Ishikawa (cell line): ENCODE data around the gene LRATD1.

ENCODE experiments used
- CEBPB ChIP-seq: IDR thresholded peaks from 2 replicates; pipeline ENCODE4 v1.6.1; 2012
- CREB1 ChIP-seq: IDR thresholded peaks from 2 replicates; pipeline ENCODE4 v1.6.1; 2012; ENCODE audit warnings: low read depth
- EP300 ChIP-seq: IDR thresholded peaks from 2 replicates; pipeline ENCODE4 v1.6.1; 2012; ENCODE audit warnings: borderline replicate concordance
- RAD21 ChIP-seq: IDR thresholded peaks from 2 replicates; pipeline ENCODE4 v1.6.1; 2012; ENCODE audit warnings: low read depth
- TAF1 ChIP-seq: IDR thresholded peaks from 2 replicates; pipeline ENCODE4 v1.6.1; 2012; ENCODE audit warnings: low read depth, mild to moderate bottlenecking
- TCF12 ChIP-seq: IDR thresholded peaks from 2 replicates; pipeline ENCODE4 v1.6.1; 2012; ENCODE audit warnings: low read depth
- TEAD4 ChIP-seq: IDR thresholded peaks from 2 replicates; pipeline ENCODE4 v1.6.1; 2012
- ZBTB7A ChIP-seq: IDR thresholded peaks from 2 replicates; pipeline ENCODE4 v1.6.1; 2012; ENCODE audit warnings: low read depth
- TF ChIP-seq, protein P1 (sequence below): IDR thresholded peaks from 2 replicates; pipeline ENCODE4 v1.6.1; 2012; ENCODE audit warnings: low read depth, mild to moderate bottlenecking
- TF ChIP-seq, protein P2 (sequence below): IDR thresholded peaks from 2 replicates; pipeline ENCODE4 v1.6.1; 2012

DNA sequence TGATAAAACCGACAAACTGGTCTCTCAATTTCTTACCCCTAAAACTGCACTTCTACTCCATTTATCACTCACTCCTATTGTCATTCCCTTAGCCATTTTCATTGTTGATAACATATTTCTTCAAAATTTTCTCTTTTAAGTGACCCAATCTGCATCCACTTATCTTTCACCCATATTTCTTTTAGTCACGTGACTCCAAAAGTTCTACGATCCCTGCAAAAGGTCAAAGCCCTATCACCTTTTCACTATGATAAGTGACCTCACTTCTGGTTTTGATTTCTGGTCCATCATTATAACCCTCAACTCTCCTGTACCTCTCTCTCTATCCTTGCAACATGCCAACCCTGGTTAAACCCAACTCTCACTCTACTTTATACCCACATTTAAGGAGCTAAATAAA lies 49.1 kb downstream of the LRATD1 start:
- TF ChIP-seq, protein P1, sequence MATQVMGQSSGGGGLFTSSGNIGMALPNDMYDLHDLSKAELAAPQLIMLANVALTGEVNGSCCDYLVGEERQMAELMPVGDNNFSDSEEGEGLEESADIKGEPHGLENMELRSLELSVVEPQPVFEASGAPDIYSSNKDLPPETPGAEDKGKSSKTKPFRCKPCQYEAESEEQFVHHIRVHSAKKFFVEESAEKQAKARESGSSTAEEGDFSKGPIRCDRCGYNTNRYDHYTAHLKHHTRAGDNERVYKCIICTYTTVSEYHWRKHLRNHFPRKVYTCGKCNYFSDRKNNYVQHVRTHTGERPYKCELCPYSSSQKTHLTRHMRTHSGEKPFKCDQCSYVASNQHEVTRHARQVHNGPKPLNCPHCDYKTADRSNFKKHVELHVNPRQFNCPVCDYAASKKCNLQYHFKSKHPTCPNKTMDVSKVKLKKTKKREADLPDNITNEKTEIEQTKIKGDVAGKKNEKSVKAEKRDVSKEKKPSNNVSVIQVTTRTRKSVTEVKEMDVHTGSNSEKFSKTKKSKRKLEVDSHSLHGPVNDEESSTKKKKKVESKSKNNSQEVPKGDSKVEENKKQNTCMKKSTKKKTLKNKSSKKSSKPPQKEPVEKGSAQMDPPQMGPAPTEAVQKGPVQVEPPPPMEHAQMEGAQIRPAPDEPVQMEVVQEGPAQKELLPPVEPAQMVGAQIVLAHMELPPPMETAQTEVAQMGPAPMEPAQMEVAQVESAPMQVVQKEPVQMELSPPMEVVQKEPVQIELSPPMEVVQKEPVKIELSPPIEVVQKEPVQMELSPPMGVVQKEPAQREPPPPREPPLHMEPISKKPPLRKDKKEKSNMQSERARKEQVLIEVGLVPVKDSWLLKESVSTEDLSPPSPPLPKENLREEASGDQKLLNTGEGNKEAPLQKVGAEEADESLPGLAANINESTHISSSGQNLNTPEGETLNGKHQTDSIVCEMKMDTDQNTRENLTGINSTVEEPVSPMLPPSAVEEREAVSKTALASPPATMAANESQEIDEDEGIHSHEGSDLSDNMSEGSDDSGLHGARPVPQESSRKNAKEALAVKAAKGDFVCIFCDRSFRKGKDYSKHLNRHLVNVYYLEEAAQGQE: no peak
- TF ChIP-seq EP300 (no peak), TAF1 (no peak), CREB1 (no peak), ZBTB7A (no peak), TCF12 (no peak), TEAD4 (no peak), RAD21 (no peak), CEBPB (no peak)
- TF ChIP-seq, protein P2, sequence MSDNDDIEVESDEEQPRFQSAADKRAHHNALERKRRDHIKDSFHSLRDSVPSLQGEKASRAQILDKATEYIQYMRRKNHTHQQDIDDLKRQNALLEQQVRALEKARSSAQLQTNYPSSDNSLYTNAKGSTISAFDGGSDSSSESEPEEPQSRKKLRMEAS: no peak
